CD4-positive, alpha-beta T cell treated with Interleukin-4 for 1 hour (primary cell): ENCODE results near the gene DNAJB13.
"Not testable (repeated sequence)": the region's sequence is repeated elsewhere in the genome, so short reads cannot be mapped to it uniquely, and the experiment has no call there.

Experiments used
- DNase-seq, 2 donors: peaks; one replicate each; pipeline ENCODE4 v3.0.0-alpha.2; 2020 to 2022

DNAJB13 gene

GRCh38 chr11:73977856-73978519 lies 27.2 kb downstream of the DNAJB13 start:
- no peak for DNase-seq

DNA sequence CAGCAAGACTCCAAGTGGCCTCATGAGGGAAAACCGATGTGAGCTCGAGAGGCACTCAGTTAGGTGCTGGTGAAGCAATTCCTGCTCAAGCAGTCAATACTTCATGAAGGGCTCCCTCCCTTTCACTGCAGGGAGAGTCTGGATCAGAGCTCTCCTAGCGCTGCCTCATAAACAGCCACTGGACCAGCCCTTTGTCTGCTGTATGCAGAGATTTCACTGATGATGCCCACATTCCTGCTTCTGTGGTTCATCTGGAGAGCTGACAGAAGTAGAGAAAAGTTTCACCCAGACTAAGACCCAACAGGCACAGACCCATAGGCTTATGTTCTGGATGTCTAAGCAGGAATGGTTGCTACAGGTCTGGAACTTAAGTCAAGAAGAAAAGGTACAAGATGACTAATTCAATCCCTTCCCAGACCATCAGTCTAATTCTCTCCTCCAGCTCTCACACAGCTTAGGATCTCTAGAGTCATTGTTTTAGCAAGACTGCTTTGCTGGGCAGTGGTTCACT lies 27.8 kb downstream of the DNAJB13 start:
- DNase-seq: no peak

- peak; percentile 92 to 93 for DNase-seq
These were observed 29.5 kb downstream of the DNAJB13 start for GRCh38 chr11:73980001-73980961.

DNA sequence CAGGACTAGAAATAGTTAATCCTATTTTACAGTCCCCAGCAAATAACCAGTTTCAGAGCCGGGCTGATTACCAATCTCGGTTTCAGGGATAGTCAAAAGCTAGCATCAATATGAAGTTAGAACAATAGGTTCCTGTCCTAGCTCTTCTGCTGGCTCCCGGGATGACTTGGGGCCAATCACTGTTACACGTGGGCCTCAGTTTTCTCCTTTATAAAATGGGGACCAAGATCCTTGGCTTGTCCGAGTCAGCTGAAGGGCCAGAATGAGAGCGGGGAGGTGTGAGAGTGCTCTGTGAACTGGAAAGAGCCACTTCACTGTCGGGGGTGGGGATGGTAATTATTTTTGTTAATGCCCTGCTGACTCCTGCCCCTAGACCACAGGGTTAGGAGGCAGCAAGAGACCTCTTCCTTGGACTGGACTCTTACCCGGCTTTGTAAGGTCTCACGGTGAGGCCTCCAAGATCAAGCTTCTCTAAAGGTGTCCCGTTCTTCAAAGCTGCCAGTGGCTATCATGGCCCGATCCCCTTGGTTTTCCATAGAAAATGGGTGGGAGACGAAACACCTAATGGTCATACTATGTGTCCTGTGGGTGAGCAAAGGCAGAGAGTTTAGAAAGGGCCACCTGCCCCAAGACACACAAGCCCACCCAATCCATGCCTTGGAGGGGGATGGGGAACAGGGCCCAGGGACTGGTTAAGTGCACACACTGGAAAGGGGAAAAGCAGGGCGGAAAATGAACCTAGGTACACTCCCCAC lies 30.4 kb downstream of the DNAJB13 start:
- DNase-seq: no peak

DNA sequence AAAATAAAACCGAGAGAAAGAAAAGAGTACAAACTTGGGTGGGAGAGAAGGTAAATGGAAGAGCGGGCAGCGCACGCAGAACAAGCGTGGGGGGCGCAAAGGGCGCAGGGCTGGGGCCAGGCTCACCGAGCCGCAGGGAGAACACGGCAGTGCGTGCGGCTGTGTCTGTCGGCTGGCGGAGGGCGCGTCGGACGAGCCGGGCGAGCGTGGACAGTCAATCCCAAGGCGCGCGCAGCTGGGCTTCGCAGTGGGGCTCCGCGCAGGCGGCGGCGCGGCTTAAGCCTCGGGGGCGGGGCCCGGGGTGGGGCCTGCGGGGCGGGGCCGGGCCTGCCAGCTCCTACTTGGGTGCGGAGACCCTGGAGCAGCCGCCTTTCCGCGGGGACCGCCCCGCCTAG lies 31.8 kb downstream of the DNAJB13 start, which contains the start of gene UCP2:
Gene UCP2, minus strand, starts transcription at position 249 of the 395 bp plus-strand sequence. CDS start 4,465 bp downstream, outside the sequence.
- peak; percentile 88 to 90 for DNase-seq

DNA sequence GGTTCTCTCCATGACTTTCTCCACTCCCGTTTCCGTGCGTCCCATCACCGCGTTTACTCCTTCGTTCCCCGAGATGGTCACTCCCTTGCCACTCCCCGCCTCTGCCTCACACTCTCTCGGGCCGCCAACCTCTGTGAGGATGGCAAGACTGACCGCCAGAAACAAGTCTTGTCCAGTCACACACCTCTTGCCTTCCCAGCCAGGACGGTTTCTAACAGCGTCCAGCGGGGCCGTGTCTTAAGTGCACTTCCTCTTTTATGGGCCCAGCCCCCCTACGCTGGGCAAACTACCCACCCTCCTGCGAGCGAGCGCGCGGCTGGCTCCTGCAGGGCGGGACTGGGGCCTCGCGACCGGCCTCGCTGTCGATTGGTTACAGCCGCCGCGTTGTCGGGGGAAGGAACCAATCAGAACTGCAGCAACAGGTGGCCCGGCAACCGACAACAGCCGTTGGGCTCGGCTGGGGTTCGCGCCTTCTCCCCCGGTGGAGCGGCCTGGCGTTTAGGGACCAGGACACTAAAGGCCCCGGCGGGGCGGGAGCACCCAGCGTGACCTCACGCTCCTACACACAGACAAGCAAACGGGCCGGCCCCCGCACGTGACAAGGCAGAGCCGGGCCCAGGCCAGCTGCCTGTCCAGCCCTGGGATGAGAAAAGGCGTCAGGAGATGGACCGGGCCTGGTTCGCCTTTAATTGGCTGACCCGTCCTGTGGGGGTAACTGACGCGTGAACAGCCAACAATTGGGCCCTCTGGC lies 32.3 kb downstream of the DNAJB13 start:
- DNase-seq: peak; percentile 96 to 97

DNA sequence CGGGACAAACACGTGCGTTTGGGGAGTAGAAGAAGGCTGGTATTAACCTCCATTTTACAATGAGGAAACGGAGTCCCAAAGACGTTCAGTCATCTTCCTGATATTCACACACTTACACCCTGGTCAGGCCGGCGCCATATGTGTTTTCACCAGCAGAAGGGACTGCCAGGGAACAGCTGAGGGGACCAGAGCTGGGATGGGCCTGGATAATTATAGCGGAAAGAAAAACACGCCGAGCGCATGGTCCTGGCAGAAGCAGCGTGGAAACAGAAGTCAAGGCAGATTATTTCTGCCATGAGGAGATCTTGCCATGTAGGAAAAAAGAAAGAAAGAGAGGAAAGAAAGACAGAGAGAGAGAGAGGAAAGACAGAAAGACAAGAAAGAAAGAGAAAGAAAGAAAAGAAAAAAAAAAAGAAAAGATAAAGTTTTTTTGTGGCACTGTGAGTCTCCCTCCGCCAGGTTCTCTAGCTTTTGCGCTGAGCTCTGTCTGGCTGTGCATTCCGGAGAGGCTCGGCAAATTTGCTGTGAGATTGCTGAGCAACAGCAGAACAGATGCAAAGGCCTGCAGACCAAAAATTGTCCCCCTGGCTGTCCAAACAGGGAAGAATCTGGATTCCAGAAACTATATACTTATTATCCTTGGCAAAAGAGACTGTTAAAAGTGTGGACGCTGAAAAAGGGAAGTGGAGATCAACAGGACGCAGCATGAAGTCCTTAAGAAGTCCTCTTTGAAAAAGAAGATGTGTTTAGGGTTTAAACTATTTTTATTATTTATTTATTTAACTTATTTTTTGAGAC lies 33.1 kb downstream of the DNAJB13 start:
- peak in 1 of 2 donors; percentile 40 for DNase-seq

- DNase-seq: not testable (repeated sequence)
These were observed 34.8 kb downstream of the DNAJB13 start for GRCh38 chr11:73985661-73986060.

DNA sequence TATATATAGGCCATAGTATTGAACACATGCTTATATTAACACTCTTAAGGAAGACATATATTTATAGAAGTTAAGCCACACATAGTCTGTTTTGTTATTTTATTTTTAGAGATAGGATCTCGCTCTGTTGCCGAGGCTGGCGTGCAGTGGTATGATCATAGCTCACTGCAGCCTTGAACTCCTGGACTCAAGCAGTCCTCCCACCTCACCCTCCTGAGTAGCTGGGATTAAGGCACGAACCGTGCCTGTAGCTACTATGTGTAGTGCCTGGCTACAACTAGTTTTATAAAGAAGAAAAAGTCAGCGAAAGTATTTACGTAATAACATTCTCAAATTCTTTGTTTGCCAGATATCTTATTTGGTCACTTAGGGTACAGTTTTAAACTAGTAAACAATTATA lies 37.4 kb downstream of the DNAJB13 start:
- DNase-seq: no peak

GRCh38 chr11:73989156-73989555 lies 38.3 kb downstream of the DNAJB13 start:
- no peak for DNase-seq

DNA sequence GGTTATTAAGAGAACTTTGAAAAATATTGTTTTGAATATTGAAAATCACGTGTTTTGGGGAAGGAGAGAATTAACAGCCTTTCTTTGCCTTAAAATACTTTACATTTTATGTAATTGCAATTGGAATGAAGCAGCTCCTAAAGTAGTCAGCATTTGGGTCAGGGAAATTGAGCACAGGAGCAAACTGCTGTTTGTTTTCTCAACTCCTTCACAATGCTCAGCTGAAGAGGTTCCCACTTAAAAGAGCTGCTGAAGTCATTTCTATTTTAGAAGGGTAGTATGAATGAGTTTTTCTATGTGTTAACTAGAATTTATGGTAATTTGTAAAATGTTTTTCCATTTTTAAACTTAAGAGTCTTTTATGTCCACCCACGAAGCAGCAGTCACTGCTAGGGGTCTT lies 39.9 kb downstream of the DNAJB13 start:
- no peak for DNase-seq

DNA sequence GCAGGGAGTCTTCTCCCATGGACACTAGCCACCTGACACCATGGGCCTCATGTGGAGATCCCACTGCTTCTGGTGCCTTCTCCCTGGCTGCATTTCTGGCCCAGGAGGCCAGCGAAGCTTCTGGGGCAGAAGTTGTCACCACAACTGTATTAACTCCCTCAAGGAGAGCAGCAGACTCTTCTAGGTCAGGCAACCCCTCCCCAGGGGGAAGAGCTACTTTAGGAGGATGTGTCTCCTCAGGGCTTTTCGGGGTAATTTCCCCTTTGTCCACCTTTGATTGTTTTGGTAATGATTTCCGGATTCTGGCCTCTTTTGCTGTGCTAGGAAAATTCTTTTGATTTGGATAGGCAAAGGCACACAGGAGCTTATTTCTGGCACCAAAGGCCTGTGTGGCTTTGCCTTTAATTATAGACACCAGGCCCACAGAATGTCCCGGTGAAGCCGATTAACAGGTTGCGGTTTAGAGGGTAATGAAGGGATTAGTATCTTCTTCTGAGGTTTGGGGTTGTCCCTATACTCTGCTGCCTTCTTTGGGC lies 40.7 kb downstream of the DNAJB13 start:
- no peak for DNase-seq

- DNase-seq: peak; percentile 67 to 93
These were observed 44.4 kb downstream of the DNAJB13 start for GRCh38 chr11:73995247-73995646.

DNA sequence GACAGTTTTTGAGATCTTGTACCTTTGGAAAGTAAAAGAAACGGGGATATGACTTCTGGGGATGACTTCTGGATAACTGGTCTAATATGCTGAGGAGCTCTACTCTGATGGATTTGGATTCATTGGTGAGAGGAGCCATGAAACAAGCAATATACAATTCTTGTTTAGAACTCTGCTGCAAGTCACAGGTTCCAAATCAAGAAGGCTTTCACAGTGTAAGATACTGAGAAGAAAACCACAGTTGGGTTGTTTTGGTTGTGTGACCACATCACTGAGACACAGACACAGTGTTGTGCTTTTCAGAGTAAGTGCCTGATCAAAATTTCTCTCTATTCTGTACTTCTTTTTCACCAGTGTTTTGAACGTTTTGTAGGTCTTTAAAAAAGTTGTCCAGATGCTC lies 44.9 kb downstream of the DNAJB13 start:
- peak; percentile 66 to 89 for DNase-seq

DNA sequence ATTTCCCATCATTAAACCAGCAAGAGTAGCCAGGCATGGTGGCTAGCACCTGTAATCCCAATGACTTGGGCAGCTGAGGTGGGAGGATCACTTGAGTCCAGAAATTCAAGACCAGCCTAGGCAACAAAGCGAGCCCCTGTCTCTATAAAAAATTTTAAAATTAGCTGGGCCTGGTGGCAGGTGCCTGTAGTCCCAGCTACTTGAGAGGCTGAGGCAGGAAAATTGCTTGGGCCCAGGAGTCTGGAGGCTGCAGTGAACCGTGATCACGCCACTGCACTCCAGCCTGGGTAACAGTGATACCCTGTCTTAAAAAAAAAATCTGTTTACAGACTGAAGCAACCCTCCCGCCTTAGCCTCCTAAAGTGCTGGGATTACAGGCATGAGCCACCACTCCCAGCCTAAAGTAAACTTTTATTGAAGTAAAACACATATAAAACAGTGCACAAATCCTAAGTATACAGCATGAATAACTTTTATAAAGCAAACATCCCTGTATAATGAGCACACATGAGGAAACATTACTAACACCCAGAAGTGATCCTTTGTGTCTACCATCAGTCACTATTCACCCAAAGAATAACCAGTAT lies 45.4 kb downstream of the DNAJB13 start:
- peak in 1 of 2 donors; percentile 35 for DNase-seq

DNA sequence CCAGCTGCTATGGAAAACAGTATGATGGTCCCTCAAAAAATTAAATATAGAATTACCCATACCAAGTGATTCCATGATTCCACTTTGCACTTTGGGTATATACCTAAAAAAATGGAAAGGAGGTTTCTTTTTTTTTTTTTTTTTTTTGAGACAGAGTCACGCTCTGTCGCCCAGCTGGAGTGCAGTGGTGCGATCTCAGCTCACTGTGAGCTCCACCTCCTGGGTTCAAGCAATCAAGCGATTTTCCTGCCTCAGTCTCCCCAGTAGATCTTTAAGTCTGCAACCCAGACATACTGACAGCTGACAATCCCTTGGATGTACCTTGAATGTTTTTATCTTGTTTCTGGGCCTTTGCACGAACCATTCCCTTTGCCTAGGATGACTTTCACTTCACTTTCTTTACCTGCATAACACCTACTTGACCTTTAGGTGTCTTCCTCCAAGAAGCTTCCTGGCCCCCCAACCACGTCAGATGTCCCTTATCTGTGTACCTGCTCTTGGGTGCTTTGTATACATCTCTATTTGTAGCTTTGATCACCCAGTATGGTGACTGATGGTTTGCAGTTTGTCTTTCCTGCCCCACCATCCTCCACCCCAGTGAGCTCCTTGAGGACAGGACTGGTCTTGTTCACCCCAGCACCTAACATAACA lies 46.4 kb downstream of the DNAJB13 start:
- peak in 1 of 2 donors; percentile 49 for DNase-seq

DNA sequence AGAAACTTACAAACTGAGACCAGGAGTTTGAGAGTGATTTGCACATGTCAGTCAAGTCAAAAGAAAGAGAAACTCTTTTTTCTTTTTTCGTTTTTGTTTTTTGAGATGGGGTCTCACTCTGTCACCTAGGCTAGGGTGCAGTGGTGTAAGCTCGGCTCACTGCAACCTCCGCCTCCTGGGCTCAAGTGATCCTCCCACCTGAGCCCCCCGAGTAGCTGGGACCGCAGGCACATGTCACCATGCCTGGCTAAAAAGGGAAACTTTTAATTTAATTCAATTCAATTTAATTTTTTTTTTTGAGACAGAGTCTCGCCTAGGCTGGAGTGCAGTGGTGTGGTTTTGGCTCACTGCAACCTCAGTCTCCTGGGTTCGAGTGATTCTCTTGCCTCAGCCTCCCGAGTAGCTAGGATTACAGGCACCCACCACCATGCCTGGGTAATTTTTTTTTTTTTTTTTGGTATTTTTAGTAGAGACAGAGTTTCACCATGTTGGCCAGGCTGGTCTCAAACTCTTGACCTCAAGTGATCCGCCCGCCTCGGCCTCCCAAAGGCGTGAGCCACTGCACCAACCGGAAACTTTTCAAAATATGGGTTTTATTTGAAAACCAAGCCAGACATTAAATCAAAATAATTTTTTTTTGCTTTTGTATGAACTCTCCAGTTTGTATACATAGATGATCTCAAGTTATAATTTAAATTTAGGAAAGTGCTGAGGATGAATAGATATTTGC lies 48.2 kb downstream of the DNAJB13 start:
- DNase-seq: no peak

GRCh38 chr11:73999581-74000306 lies 48.9 kb downstream of the DNAJB13 start:
- peak in 1 of 2 donors; percentile 67 for DNase-seq
